DOHH2 (cell line): ENCODE results near the gene ASIC5.

Source experiments
- EZH2phosphoT487 ChIP-seq: fragments of 200-600 bp; sonication (generic); IDR thresholded peaks from 2 replicates; pipeline ENCODE4 v1.6.1; 2017; ENCODE audit warnings: borderline replicate concordance, mild to moderate bottlenecking, antibody characterized with exemption, low read length, moderate library complexity, mixed read lengths
- TF ChIP-seq, protein P1 (sequence below): fragments of 200-600 bp; sonication (generic); IDR thresholded peaks from one replicate; pipeline ENCODE4 v1.5.1; 2014; ENCODE audit warnings: antibody characterized with exemption, mild to moderate bottlenecking, low read depth, low read length; ENCODE audit not compliant: poor library complexity, severe bottlenecking

DNA sequence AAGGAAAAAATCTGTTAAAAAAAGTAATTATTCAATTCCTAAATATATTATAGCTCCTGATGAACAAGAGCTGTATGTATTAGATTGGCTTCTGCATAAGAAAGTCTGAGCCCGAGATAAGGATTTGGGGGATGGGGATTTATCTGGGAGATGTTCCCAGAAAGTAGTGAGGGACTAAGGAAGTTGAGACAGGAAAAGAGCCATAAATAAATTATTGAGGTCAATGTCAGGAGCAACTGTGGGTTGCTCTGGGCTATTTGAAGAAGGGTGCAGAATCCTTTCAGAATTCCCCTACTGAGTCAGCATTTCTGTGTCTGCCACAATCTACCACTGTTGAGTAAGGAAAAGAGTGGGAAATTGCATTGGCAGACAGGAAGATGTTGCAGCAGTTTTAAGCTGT lies 34.3 kb upstream of the ASIC5 start:
- TF ChIP-seq, protein P1, sequence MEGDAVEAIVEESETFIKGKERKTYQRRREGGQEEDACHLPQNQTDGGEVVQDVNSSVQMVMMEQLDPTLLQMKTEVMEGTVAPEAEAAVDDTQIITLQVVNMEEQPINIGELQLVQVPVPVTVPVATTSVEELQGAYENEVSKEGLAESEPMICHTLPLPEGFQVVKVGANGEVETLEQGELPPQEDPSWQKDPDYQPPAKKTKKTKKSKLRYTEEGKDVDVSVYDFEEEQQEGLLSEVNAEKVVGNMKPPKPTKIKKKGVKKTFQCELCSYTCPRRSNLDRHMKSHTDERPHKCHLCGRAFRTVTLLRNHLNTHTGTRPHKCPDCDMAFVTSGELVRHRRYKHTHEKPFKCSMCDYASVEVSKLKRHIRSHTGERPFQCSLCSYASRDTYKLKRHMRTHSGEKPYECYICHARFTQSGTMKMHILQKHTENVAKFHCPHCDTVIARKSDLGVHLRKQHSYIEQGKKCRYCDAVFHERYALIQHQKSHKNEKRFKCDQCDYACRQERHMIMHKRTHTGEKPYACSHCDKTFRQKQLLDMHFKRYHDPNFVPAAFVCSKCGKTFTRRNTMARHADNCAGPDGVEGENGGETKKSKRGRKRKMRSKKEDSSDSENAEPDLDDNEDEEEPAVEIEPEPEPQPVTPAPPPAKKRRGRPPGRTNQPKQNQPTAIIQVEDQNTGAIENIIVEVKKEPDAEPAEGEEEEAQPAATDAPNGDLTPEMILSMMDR = no peak
- no peak for TF ChIP-seq EZH2phosphoT487
